LNCAP (cell line): Measurements from ENCODE around the gene COPZ1.

Source experiments
- CTCF ChIP-seq: fragments of 450-650 bp; IDR thresholded peaks from 2 replicates; pipeline ENCODE4 v1.5.1; 2017; ENCODE audit warnings: mild to moderate bottlenecking

The COPZ1 gene

GRCh38 chr12:54294152-54294952 is 30.6 kb upstream of the COPZ1 start:
- peak; percentile 73 for TF ChIP-seq CTCF

- TF ChIP-seq CTCF, result no peak
Observed at GRCh38 chr12:54294953-54295566, 29.9 kb upstream of the COPZ1 start.

- TF ChIP-seq CTCF, result no peak
Observed at GRCh38 chr12:54296393-54297099, 28.4 kb upstream of the COPZ1 start.

GRCh38 chr12:54298904-54299303 is 26.0 kb upstream of the COPZ1 start:
- no peak for TF ChIP-seq CTCF

- TF ChIP-seq CTCF, result no peak
Observed at GRCh38 chr12:54299515-54300224, 25.3 kb upstream of the COPZ1 start.

- TF ChIP-seq CTCF, result no peak
Observed at GRCh38 chr12:54300225-54300731, 24.7 kb upstream of the COPZ1 start.
